Stimulated activated CD8-positive, alpha-beta memory T cell treated with anti-CD3 and anti-CD28 coated beads, Interleukin-7, amount 100 ng/mL, for 48 hours (primary cell): ENCODE data around the gene RASA1.
A peak's percentile ranks its signal among the peaks of the same experiment; 100 is the strongest.

Source experiments
- DNase-seq, 2 donors: peaks; one replicate each; pipeline ENCODE4 v3.0.0-alpha.2; 2020; ENCODE audit warnings: low read depth in 1 of 2; ENCODE audit errors: extremely low read depth in 1 of 2

Gene RASA1

GRCh38 chr5:87400305-87400899, 132.7 kb downstream of the RASA1 start:
- no peak for DNase-seq

- DNase-seq, result no peak
These were observed 133.9 kb downstream of the RASA1 start for GRCh38 chr5:87401626-87402025.

- DNase-seq, result no peak
These were observed 135.7 kb downstream of the RASA1 start for GRCh38 chr5:87403409-87403808.

GRCh38 chr5:87403899-87404298, 136.2 kb downstream of the RASA1 start:
- no peak for DNase-seq

- no peak for DNase-seq
These were observed 136.7 kb downstream of the RASA1 start for GRCh38 chr5:87404359-87404758.

GRCh38 chr5:87405472-87406155, 137.9 kb downstream of the RASA1 start:
- no peak for DNase-seq

GRCh38 chr5:87408204-87408603, 140.5 kb downstream of the RASA1 start:
- DNase-seq, result no peak

GRCh38 chr5:87410931-87411330, 143.2 kb downstream of the RASA1 start:
- DNase-seq, result no peak

GRCh38 chr5:87411586-87411972, 143.9 kb downstream of the RASA1 start:
- no peak for DNase-seq

- peak in 1 of 2 donors; percentile 0 for DNase-seq
These were observed 144.4 kb downstream of the RASA1 start for GRCh38 chr5:87411973-87412629.

- DNase-seq, result peak; percentile 89 to 94
These were observed 145.1 kb downstream of the RASA1 start, which contains the start of gene CCNH for GRCh38 chr5:87412630-87413342. CCNH (minus strand) TSS chr5:87412930; CDS start chr5:87412794, 136 bp downstream.

- DNase-seq, result no peak
These were observed 145.6 kb downstream of the RASA1 start for GRCh38 chr5:87413343-87413645.

GRCh38 chr5:87418506-87418905, 150.8 kb downstream of the RASA1 start:
- DNase-seq, result no peak

GRCh38 chr5:87421307-87421706, 153.6 kb downstream of the RASA1 start:
- no peak for DNase-seq

- DNase-seq, result no peak
These were observed 156.1 kb downstream of the RASA1 start for GRCh38 chr5:87423755-87424154.

- no peak for DNase-seq
These were observed 163.3 kb downstream of the RASA1 start for GRCh38 chr5:87430863-87431457.

GRCh38 chr5:87432460-87432859, 164.8 kb downstream of the RASA1 start:
- no peak for DNase-seq

- no peak for DNase-seq
These were observed 166.3 kb downstream of the RASA1 start for GRCh38 chr5:87433945-87434344.

- DNase-seq, result no peak
These were observed 166.8 kb downstream of the RASA1 start for GRCh38 chr5:87434461-87434860.

GRCh38 chr5:87435144-87435694, 167.5 kb downstream of the RASA1 start:
- no peak for DNase-seq

- DNase-seq, result no peak
These were observed 170.0 kb downstream of the RASA1 start for GRCh38 chr5:87437724-87438123.
